Measurements from ENCODE around the gene CDHR2. TPM values are rescaled to one million over a fixed set of nuclear protein-coding genes. Genes with fewer than 3 reads are reported as not detected.
"Not testable (repeated sequence)": the region's sequence is repeated elsewhere in the genome, so short reads cannot be mapped to it uniquely, and the experiment has no call there.

The CDHR2 gene
- total RNA-seq, 2 donors from 2014 or later, result 0.67 to 0.81 TPM

GRCh38 chr5:176550275-176550831 lies 1.2 kb downstream of the CDHR2 start:
- Mint-ChIP-seq H3K36me3 (ENCODE audit: insufficient read depth in 2 of 2) (no peaks in the 10 kb centered on the region), H3K4me3 (peak overlapping the region; percentile 64 to 65), H3K9me3 (no peaks in the 10 kb centered on the region), H3K4me1 (ENCODE audit: low read depth) (peaks cover 46% of the 10 kb centered on the region), H3K27ac (no peak overlapping the region), H3K27me3 (ENCODE audit: low read depth) (no peaks in the 10 kb centered on the region)
- DNase-seq (no peak), ATAC-seq (replicated peaks in 1 of 2) (no peak)

DNA sequence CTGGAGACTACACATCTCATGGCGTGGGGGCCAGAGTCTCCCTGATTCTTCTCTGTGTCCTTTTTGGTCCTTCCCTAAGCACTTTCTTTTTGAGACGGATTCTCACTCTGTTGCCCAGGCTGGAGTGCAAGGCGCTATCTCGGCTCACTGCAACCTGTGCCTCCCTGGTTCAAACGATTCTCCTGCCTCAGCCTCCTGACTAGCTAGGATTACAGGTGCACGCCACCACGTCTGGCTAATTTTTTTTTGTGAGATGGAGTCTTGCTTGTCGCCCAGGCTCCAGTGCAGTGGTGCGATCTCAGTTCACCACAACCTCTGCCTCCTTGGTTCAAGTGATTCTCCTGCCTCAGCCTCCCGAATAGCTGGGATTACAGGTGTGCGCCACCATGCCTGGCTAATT lies 1.8 kb downstream of the CDHR2 start:
- peaks cover 51% of the 10 kb centered on the region for H3K4me1 Mint-ChIP-seq (ENCODE audit: low read depth)
- H3K4me3 Mint-ChIP-seq, result peak overlapping the region; percentile 64 to 65

GRCh38 chr5:176552332-176552869 lies 3.3 kb downstream of the CDHR2 start:
- H3K27me3 Mint-ChIP-seq (ENCODE audit: low read depth), result no peaks in the 10 kb centered on the region
- no peaks in the 10 kb centered on the region for H3K36me3 Mint-ChIP-seq (ENCODE audit: insufficient read depth in 2 of 2)
- H3K27ac Mint-ChIP-seq, result no peak overlapping the region
- ATAC-seq (replicated peaks in 1 of 2) (no peak), DNase-seq (no peak)
- H3K4me1 Mint-ChIP-seq (ENCODE audit: low read depth), result peaks cover 53% of the 10 kb centered on the region
- H3K4me3 Mint-ChIP-seq, result no peak overlapping the region
- H3K9me3 Mint-ChIP-seq, result no peaks in the 10 kb centered on the region

More for the DNA sequence above, 1.8 kb downstream of the CDHR2 start:
- H3K27me3 Mint-ChIP-seq (ENCODE audit: low read depth); ATAC-seq (replicated peaks in 1 of 2); H3K9me3 Mint-ChIP-seq; DNase-seq; H3K36me3 Mint-ChIP-seq (ENCODE audit: insufficient read depth in 2 of 2): not testable (repeated sequence)
- peak overlapping the region; percentile 38 for H3K27ac Mint-ChIP-seq

DNA sequence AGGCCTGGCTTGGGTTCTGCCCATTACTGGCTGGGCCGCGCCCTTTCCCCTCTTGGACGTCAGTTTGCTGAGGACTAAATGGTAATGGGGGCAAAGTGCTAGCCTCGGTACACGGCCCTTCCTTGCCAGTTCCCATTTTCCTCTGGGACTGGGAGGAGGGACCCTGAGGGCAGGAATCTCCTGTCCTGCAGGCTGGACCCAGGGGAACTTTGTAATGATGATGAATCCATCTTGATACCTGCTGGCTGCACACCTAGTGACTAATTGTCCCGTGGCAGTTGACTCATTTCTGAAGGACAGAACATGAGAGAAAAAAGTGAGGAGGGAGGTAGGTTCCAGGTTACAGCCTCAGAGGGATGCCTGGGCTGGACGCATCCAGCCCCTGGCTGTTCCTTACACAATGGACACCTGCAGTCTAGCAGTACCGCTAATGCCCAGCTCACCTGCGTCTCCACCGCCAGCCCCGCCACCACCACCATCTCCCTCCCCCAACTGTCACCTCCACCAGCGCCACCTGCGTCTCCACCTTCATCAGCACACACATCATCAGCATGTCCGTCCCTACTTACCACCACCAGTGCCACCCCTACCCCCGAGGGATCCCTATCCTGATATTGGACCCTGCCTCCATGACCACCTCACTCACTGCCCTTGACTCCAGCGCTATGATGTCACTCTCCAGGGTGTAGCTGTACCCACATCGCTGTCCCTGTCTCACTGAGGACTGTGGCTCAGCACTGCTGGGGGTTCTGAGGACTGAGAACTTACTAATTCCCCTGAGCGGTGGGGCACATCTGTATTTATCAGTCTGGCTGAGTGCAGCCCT lies 4.3 kb downstream of the CDHR2 start:
- DNase-seq (peak; percentile 41 to 48), ATAC-seq (replicated peaks in 1 of 2) (peak; percentile 76 to 81)
- Mint-ChIP-seq H3K36me3 (ENCODE audit: insufficient read depth in 2 of 2) (no peaks in the 10 kb centered on the region), H3K4me1 (ENCODE audit: low read depth) (peaks cover 48% of the 10 kb centered on the region), H3K9me3 (no peaks in the 10 kb centered on the region), H3K27ac (peak overlapping the region; percentile 26), H3K27me3 (ENCODE audit: low read depth) (no peaks in the 10 kb centered on the region), H3K4me3 (peak overlapping the region; percentile 21 to 27)

GRCh38 chr5:176557846-176558245 lies 8.7 kb downstream of the CDHR2 start:
- no peak overlapping the region for H3K27ac Mint-ChIP-seq
- ATAC-seq (replicated peaks in 1 of 2), result no peak

DNA sequence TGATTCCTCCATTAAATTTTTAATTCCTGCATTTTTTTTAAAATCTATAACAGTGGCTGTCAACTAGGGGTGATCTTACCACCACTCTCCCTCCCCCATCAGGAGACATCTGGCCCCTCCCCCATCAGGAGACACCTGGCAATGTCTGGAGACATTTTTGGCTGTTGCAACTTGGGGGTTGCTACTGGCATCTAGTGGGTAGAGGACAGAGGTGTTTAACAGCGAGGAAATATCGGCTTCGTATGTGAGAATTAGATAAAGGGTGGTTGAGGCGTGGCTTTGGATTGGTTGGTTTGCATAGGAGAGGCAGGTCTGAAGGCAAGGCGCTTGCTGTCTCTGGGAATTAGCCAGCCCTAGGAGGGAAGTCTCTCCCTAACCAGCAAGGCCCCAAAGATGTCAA lies 10.5 kb downstream of the CDHR2 start:
- Mint-ChIP-seq H3K9me3 (peaks cover 0 to 3% of the 10 kb centered on the region in 2 donors), H3K4me3 (peak overlapping the region in 1 of 2 donors; percentile 32), H3K4me1 (ENCODE audit: low read depth) (peaks cover 56% of the 10 kb centered on the region), H3K27ac (no peak overlapping the region), H3K27me3 (ENCODE audit: low read depth) (no peaks in the 10 kb centered on the region), H3K36me3 (ENCODE audit: insufficient read depth in 2 of 2) (no peaks in the 10 kb centered on the region)
- DNase-seq (no peak), ATAC-seq (replicated peaks in 1 of 2) (no peak)

More at GRCh38 chr5:176557846-176558245, 8.7 kb downstream of the CDHR2 start:
- Mint-ChIP-seq H3K27me3 (ENCODE audit: low read depth) (no peaks in the 10 kb centered on the region), H3K9me3 (peaks cover 0 to 3% of the 10 kb centered on the region in 2 donors), H3K36me3 (ENCODE audit: insufficient read depth in 2 of 2) (no peaks in the 10 kb centered on the region), H3K4me1 (ENCODE audit: low read depth) (peaks cover 71% of the 10 kb centered on the region), H3K4me3 (no peak overlapping the region)
- DNase-seq, result no peak

- Mint-ChIP-seq H3K9me3 (peaks cover 0 to 3% of the 10 kb centered on the region in 2 donors), H3K36me3 (ENCODE audit: insufficient read depth in 2 of 2) (no peaks in the 10 kb centered on the region), H3K4me1 (ENCODE audit: low read depth) (peaks cover 49% of the 10 kb centered on the region), H3K4me3 (no peak overlapping the region), H3K27ac (no peak overlapping the region), H3K27me3 (ENCODE audit: low read depth) (no peaks in the 10 kb centered on the region)
- ATAC-seq (replicated peaks in 1 of 2), result peak; percentile 61 to 77
- peak in 1 of 2 donors; percentile 56 for DNase-seq
Measured at GRCh38 chr5:176560364-176560763, 11.2 kb downstream of the CDHR2 start.

DNA sequence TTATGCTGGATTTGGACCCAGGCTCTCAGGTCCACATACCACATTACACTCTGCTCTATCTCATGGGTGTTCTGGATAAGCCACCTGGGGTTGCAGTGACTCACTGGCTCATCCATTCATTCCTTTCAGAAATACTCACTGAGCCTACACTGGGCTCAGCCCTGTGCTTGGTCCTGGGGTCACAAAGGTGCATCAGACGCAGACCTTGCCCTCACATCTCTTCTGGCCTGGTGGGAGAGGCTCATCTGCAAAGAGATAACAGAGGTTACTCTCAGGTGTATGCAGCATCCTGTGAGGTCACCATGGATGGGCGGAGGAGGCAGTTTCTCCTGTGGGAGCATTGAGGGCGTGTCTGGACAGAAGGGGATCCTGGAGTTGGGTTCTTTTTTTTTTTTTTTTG lies 12.1 kb downstream of the CDHR2 start:
- peak; percentile 36 to 45 for ATAC-seq (replicated peaks in 1 of 2)
- H3K36me3 Mint-ChIP-seq (ENCODE audit: insufficient read depth in 2 of 2), result no peaks in the 10 kb centered on the region
- no peak overlapping the region for H3K4me3 Mint-ChIP-seq

DNA sequence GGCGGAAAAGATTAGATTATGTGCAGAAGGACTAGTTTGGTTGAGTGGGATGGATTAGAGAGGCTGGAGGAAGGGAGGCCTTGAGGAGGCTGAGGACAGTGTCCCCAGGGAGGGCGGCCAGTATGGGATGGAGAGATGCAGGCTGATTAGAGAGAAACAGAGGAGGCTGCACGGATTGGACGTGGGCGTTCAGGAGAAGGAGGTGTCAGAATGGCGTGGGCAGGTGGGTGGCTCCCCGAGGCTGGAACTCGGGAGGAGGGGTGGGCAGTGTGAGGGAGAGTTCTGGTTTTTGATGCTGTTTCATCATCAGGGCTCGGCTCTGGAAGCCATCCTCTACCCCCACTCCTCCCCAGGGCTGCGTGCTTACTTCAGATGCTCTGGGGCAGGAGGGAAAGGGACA lies 13.0 kb downstream of the CDHR2 start:
- H3K27ac Mint-ChIP-seq, result no peak overlapping the region
- peaks cover 40% of the 10 kb centered on the region for H3K4me1 Mint-ChIP-seq (ENCODE audit: low read depth)
- H3K27me3 Mint-ChIP-seq (ENCODE audit: low read depth), result no peaks in the 10 kb centered on the region
- ATAC-seq (replicated peaks in 1 of 2) (no peak), DNase-seq (no peak)
- peaks cover 0 to 3% of the 10 kb centered on the region in 2 donors for H3K9me3 Mint-ChIP-seq
- H3K36me3 Mint-ChIP-seq (ENCODE audit: insufficient read depth in 2 of 2), result no peaks in the 10 kb centered on the region
- H3K4me3 Mint-ChIP-seq, result peak overlapping the region in 1 of 2 donors; percentile 29

More for the DNA sequence above, 12.1 kb downstream of the CDHR2 start:
- Mint-ChIP-seq H3K9me3 (peaks cover 0 to 3% of the 10 kb centered on the region in 2 donors), H3K27me3 (ENCODE audit: low read depth) (no peaks in the 10 kb centered on the region), H3K4me1 (ENCODE audit: low read depth) (peaks cover 40% of the 10 kb centered on the region), H3K27ac (no peak overlapping the region)
- DNase-seq, result no peak

DNA sequence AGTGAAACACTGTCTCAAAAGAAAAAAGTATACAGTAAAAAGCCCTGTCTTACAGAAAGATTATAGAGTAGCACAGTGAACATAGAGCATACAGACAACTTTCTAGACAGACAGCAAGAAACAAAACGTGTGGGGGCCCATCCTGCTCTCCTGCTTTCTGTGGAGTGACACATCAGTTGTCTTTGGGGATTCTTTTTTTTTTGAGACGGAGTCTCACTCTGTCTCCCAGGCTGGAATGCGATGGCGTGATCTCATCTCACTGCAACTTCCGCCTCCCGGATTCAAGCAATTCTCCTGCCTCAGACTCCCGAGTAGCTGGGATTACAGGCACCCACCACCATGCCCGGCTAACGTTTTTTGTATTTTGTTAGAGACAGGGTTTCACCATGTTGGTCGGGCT lies 14.9 kb downstream of the CDHR2 start:
- Mint-ChIP-seq H3K36me3 (ENCODE audit: insufficient read depth in 2 of 2) (no peaks in the 10 kb centered on the region), H3K9me3 (peaks cover 0 to 3% of the 10 kb centered on the region in 2 donors), H3K4me1 (ENCODE audit: low read depth) (peaks cover 40% of the 10 kb centered on the region), H3K27me3 (ENCODE audit: low read depth) (no peaks in the 10 kb centered on the region), H3K4me3 (no peak overlapping the region), H3K27ac (no peak overlapping the region)
- DNase-seq, result no peak
- no peak for ATAC-seq (replicated peaks in 1 of 2)

DNA sequence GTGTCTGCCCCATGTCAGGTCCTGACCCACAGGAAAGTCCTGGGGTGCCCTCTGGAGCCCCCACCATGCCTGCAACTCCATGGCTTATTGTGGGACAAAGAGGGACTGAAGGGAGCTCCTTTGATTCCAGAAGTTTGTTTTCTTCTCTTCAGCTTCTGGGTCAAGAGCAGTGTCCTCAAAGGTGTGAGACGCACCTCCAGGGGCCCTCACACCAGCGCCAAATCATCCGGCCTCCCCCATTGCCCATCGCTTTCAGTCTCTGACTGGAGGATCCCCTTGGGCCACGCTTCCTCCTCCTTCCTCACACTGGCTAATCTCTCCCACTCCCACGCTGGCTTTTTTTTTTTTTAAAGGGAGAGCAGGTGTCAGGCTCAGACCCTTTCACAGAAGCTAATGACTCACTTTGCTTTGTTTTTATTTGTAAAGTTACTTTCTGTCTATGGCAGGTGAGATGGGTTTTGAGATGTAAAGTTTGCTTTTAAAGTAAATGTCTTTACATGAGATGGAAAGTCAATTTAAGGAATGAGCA lies 16.7 kb downstream of the CDHR2 start:
- Mint-ChIP-seq H3K27me3 (ENCODE audit: low read depth) (no peaks in the 10 kb centered on the region), H3K36me3 (ENCODE audit: insufficient read depth in 2 of 2) (no peaks in the 10 kb centered on the region), H3K4me1 (ENCODE audit: low read depth) (peaks cover 24% of the 10 kb centered on the region), H3K9me3 (no peaks in the 10 kb centered on the region), H3K4me3 (no peak overlapping the region), H3K27ac (no peak overlapping the region)
- no peak for DNase-seq
- no peak for ATAC-seq (replicated peaks in 1 of 2)

DNA sequence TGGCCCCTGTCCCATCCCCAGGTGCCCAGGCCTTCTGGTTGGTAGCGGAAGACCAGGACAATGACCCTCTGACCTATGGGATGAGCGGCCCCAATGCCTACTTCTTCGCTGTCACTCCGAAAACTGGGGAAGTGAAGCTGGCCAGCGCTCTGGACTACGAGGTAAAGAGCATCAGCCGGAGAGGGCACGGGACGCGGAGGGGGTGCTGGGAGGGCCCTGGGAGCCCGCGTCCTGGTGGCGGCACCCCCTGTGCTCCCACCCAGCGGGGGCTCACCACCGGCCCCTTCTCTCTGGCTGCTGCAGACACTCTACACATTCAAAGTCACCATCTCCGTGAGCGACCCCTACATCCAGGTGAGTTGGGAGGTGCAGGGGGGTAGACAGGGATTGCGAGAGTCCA lies 19.5 kb downstream of the CDHR2 start:
- Mint-ChIP-seq H3K4me3 (no peak overlapping the region), H3K4me1 (ENCODE audit: low read depth) (no peaks in the 10 kb centered on the region), H3K27ac (no peak overlapping the region), H3K36me3 (ENCODE audit: insufficient read depth in 2 of 2) (no peaks in the 10 kb centered on the region), H3K27me3 (ENCODE audit: low read depth) (peaks cover 11% of the 10 kb centered on the region), H3K9me3 (no peaks in the 10 kb centered on the region)
- no peak for ATAC-seq (replicated peaks in 1 of 2)
- no peak for DNase-seq

GRCh38 chr5:176570044-176570443 lies 20.9 kb downstream of the CDHR2 start:
- DNase-seq (no peak), ATAC-seq (replicated peaks in 1 of 2) (no peak)
- no peaks in the 10 kb centered on the region for H3K36me3 Mint-ChIP-seq (ENCODE audit: insufficient read depth in 2 of 2)
- H3K27ac Mint-ChIP-seq, result no peak overlapping the region
- H3K4me1 Mint-ChIP-seq (ENCODE audit: low read depth), result no peaks in the 10 kb centered on the region
- no peak overlapping the region for H3K4me3 Mint-ChIP-seq
- H3K27me3 Mint-ChIP-seq (ENCODE audit: low read depth), result peaks cover 11% of the 10 kb centered on the region
- H3K9me3 Mint-ChIP-seq, result no peaks in the 10 kb centered on the region

All from activated T-cell treated with anti-CD3 and anti-CD28 coated beads, Interleukin-2, amount 50 U/mL, for 72 hours (primary cell).